GM18498 (cell line): ENCODE measurements around the gene FAS.

Experiments used
- ATAC-seq: cut with Tn5 transposase; IDR thresholded peaks from one replicate; pipeline ENCODE4 v1.9.1; 2021; ENCODE audit warnings: mild to moderate bottlenecking, moderate library complexity; ENCODE audit not compliant: unreplicated experiment

Gene FAS

GRCh38 chr10:88971221-88972061, 19.2 kb upstream of the FAS start:
- ATAC-seq = no peak

- no peak for ATAC-seq
Observed at GRCh38 chr10:88974012-88974411, 16.6 kb upstream of the FAS start.

GRCh38 chr10:88974446-88975376, 15.9 kb upstream of the FAS start:
- no peak for ATAC-seq

GRCh38 chr10:88975377-88975720, 15.2 kb upstream of the FAS start:
- no peak for ATAC-seq

GRCh38 chr10:88978463-88978862, 12.1 kb upstream of the FAS start:
- no peak for ATAC-seq

GRCh38 chr10:88979153-88979562, 11.4 kb upstream of the FAS start:
- no peak for ATAC-seq

GRCh38 chr10:88979603-88980002, 11.0 kb upstream of the FAS start:
- no peak for ATAC-seq

GRCh38 chr10:88980247-88980646, 10.4 kb upstream of the FAS start:
- ATAC-seq = no peak

- ATAC-seq = no peak
Observed at GRCh38 chr10:88980800-88981199, 9.8 kb upstream of the FAS start.

- ATAC-seq = no peak
Observed at GRCh38 chr10:88981435-88981834, 9.2 kb upstream of the FAS start.

GRCh38 chr10:88982366-88982765, 8.2 kb upstream of the FAS start:
- no peak for ATAC-seq

GRCh38 chr10:88983206-88983605, 7.4 kb upstream of the FAS start:
- no peak for ATAC-seq

- no peak for ATAC-seq
Observed at GRCh38 chr10:88983939-88984338, 6.7 kb upstream of the FAS start.

GRCh38 chr10:88984525-88984924, 6.1 kb upstream of the FAS start:
- ATAC-seq = no peak

GRCh38 chr10:88986549-88987242, 3.9 kb upstream of the FAS start:
- no peak for ATAC-seq

- ATAC-seq = no peak
Observed at GRCh38 chr10:88987243-88987725, 3.3 kb upstream of the FAS start.

- ATAC-seq = no peak
Observed at GRCh38 chr10:88987840-88988239, 2.8 kb upstream of the FAS start.

GRCh38 chr10:88989423-88989822, 1.2 kb upstream of the FAS start:
- no peak for ATAC-seq

- peak; percentile 6 for ATAC-seq
Observed at GRCh38 chr10:88989824-88990383, 694 bp upstream of the FAS start.

GRCh38 chr10:88991161-88991898, 732 bp downstream of the FAS start:
- ATAC-seq = peak; percentile 39
